ENCODE results near the gene TAF3. TPM values are rescaled to one million over a fixed set of nuclear protein-coding genes. Genes with fewer than 3 reads are reported as not detected.

Gene TAF3
- total RNA-seq, 2 donors from 2014 or later, result 15.6 to 20.0 TPM

Other genes starting within 250 kb of the TAF3 start
- gene ITIH5, start 151.5 kb upstream of the TAF3 start, total RNA-seq, result not detected
- not detected for gene ITIH2, start 115.2 kb upstream of the TAF3 start, total RNA-seq
- 10 to 100 TPM; 13.4 to 14.8 TPM for gene KIN, start 30.5 kb upstream of the TAF3 start, total RNA-seq
- gene ATP5F1C, start 30.3 kb upstream of the TAF3 start, total RNA-seq, result 100 to 1,000 TPM; 208 to 238 TPM
- 10 to 100 TPM in 1 of 2 donors, 1 to 10 TPM in 1; 7.6 to 10.9 TPM for gene GATA3, start 236.2 kb downstream of the TAF3 start, total RNA-seq

Data from natural killer cell treated with Interleukin-12 subunit alpha and Interleukin-12 subunit beta and Interleukin-15 and Interleukin-18, amount 100 ng/mL, for 72 hours (primary cell).